ENCODE results near the gene NKAIN2.

DNA sequence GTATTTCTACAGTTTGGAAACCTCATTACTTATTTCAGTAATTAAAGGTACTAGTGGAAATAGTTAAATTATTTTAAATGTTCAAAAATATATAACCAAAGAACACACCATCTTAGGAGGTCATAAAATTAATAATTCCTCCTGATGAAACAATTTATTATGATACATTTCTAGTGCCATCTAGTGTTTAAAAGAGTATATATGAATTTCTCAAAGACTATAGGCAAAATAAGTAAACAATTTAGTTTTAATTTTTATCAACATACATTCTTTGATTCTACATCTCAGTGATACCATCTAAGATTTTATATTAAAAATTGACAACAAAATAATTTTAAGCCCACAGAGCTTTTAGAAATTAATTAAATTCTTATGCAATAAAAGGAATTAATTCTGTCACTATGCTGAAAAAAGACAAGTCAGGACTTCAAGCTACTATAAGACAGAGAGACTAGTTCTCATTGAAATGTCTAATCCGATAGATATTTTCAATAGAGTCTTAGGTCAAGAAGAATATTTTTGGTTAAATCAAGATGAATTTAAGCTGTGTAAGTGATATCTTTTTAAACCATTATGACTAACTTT, 1050.8 kb downstream of the NKAIN2 start:
- TF ChIP-seq KLF10 (tag by site-specific recombination; IDR thresholded peaks at IDR 0.05) (no peak), ZNF776 (tag by site-specific recombination; IDR thresholded peaks at IDR 0.05; ENCODE audit: borderline replicate concordance) (no peak), CTCF (tag by site-specific recombination; IDR thresholded peaks at IDR 0.05) (no peak), ZNF274 (IDR thresholded peaks at IDR 0.05; ENCODE audit: low read length) (no peak), ZNF274 (tag by site-specific recombination; IDR thresholded peaks at IDR 0.05; ENCODE audit: borderline replicate concordance) (no peak), ZFP37 (tag by site-specific recombination; IDR thresholded peaks at IDR 0.05) (no peak), ZSCAN18 (tag by site-specific recombination; IDR thresholded peaks at IDR 0.05) (no peak), ZNF398 (tag by site-specific recombination; IDR thresholded peaks at IDR 0.05) (no peak), ZNF23 (tag by site-specific recombination; IDR thresholded peaks at IDR 0.05; ENCODE audit: borderline replicate concordance) (no peak), PRDM6 (tag by site-specific recombination; IDR thresholded peaks at IDR 0.05) (no peak), PBX3 (CRISPR knock-in tag; IDR thresholded peaks at IDR 0.05) (no peak)
- TF ChIP-seq, protein P1, sequence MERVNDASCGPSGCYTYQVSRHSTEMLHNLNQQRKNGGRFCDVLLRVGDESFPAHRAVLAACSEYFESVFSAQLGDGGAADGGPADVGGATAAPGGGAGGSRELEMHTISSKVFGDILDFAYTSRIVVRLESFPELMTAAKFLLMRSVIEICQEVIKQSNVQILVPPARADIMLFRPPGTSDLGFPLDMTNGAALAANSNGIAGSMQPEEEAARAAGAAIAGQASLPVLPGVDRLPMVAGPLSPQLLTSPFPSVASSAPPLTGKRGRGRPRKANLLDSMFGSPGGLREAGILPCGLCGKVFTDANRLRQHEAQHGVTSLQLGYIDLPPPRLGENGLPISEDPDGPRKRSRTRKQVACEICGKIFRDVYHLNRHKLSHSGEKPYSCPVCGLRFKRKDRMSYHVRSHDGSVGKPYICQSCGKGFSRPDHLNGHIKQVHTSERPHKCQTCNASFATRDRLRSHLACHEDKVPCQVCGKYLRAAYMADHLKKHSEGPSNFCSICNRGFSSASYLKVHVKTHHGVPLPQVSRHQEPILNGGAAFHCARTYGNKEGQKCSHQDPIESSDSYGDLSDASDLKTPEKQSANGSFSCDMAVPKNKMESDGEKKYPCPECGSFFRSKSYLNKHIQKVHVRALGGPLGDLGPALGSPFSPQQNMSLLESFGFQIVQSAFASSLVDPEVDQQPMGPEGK (tag by site-specific recombination; IDR thresholded peaks at IDR 0.05): no peak
